H9 (cell line): ENCODE data around the gene TMEM150B. TPM values are rescaled to one million over a fixed set of nuclear protein-coding genes. Genes with fewer than 3 reads are reported as not detected.

Experiments used
- DNase-seq: peaks from one replicate; pipeline ENCODE4 v3.0.0-alpha.2; 2017
- H2AFZ ChIP-seq: one replicate; pipeline ENCODE4 v1.6.1; 2013; ENCODE audit warnings: mild to moderate bottlenecking, low read length, control low read depth, moderate library complexity
- H2AK5ac ChIP-seq: 2 replicates; pipeline ENCODE4 v1.6.1; 2013; ENCODE audit warnings: low read length, control low read depth, mixed read lengths; ENCODE audit not compliant: insufficient read length
- H2BK120ac ChIP-seq: one replicate; pipeline ENCODE4 v1.6.1; 2013; ENCODE audit warnings: low read depth, mild to moderate bottlenecking, low read length, control low read depth, inconsistent platforms; ENCODE audit not compliant: poor library complexity, severe bottlenecking
- H2BK12ac ChIP-seq: 2 replicates; pipeline ENCODE4 v1.6.1; 2013; ENCODE audit warnings: low read length, control low read depth, mixed read lengths, low read depth; ENCODE audit not compliant: insufficient read length
- H2BK15ac ChIP-seq: 2 replicates; pipeline ENCODE4 v1.6.1; 2013; ENCODE audit warnings: low read depth, low read length, control low read depth
- H2BK20ac ChIP-seq: one replicate; pipeline ENCODE4 v1.6.1; 2013; ENCODE audit warnings: low read depth, mild to moderate bottlenecking, low read length, control low read depth, inconsistent platforms; ENCODE audit not compliant: poor library complexity, severe bottlenecking
- H2BK5ac ChIP-seq: 2 replicates; pipeline ENCODE4 v1.6.1; 2013; ENCODE audit warnings: low read length, control low read depth, mixed read lengths; ENCODE audit not compliant: insufficient read length
- H3K14ac ChIP-seq: 2 replicates; pipeline ENCODE4 v1.6.1; 2013; ENCODE audit warnings: low read length, control low read depth; ENCODE audit not compliant: insufficient read depth
- H3K18ac ChIP-seq: 2 replicates; pipeline ENCODE4 v1.6.1; 2013; ENCODE audit warnings: low read depth, mild to moderate bottlenecking, mixed read lengths, low read length, control low read depth; ENCODE audit not compliant: insufficient read length
- H3K23ac ChIP-seq: 2 replicates; pipeline ENCODE4 v1.6.1; 2013; ENCODE audit warnings: low read length, control low read depth, mixed read lengths, low read depth; ENCODE audit not compliant: insufficient read length
- H3K23me2 ChIP-seq: 2 replicates; pipeline ENCODE4 v1.6.1; 2013; ENCODE audit warnings: low read depth, mild to moderate bottlenecking, mixed read lengths, low read length, control low read depth; ENCODE audit not compliant: insufficient read length, poor library complexity, severe bottlenecking
- H3K27ac ChIP-seq: 2 replicates; pipeline ENCODE4 v1.5.1; 2013; ENCODE audit warnings: low read length, control low read depth, mixed read lengths, low read depth; ENCODE audit not compliant: insufficient read length
- H3K27me3 ChIP-seq: 2 replicates; pipeline ENCODE4 v1.6.1; 2013; ENCODE audit warnings: low read length, control low read depth, inconsistent platforms; ENCODE audit not compliant: insufficient read depth
- H3K4ac ChIP-seq: 2 replicates; pipeline ENCODE4 v1.6.1; 2013; ENCODE audit warnings: low read depth, mild to moderate bottlenecking, control low read depth, inconsistent platforms, low read length, moderate library complexity
- H3K4me1 ChIP-seq: 2 replicates; pipeline ENCODE4 v1.6.1; 2013; ENCODE audit warnings: low read length, control low read depth, inconsistent platforms; ENCODE audit not compliant: insufficient read depth
- H3K4me2 ChIP-seq: 2 replicates; pipeline ENCODE4 v1.6.1; 2013; ENCODE audit warnings: low read length, control low read depth, mixed read lengths; ENCODE audit not compliant: insufficient read length, insufficient read depth
- H3K56ac ChIP-seq: 2 replicates; pipeline ENCODE4 v1.6.1; 2013; ENCODE audit warnings: low read depth, mild to moderate bottlenecking, mixed read lengths, low read length, control low read depth; ENCODE audit not compliant: insufficient read length
- H3K79me1 ChIP-seq: 2 replicates; pipeline ENCODE4 v1.6.1; 2013; ENCODE audit warnings: low read depth, mild to moderate bottlenecking, moderate library complexity, low read length, control low read depth, inconsistent platforms; ENCODE audit not compliant: insufficient read depth, poor library complexity, severe bottlenecking
- H3K79me2 ChIP-seq: 2 replicates; pipeline ENCODE4 v1.6.1; 2013; ENCODE audit warnings: low read length, control low read depth, inconsistent platforms; ENCODE audit not compliant: insufficient read depth
- H3K9ac ChIP-seq: 2 replicates; pipeline ENCODE4 v1.6.1; 2013; ENCODE audit warnings: low read length, control low read depth, mixed read lengths; ENCODE audit not compliant: insufficient read length; ENCODE audit errors: extremely low read depth
- H3K9me3 ChIP-seq: one replicate; pipeline ENCODE4 v1.6.1; 2013; ENCODE audit warnings: low read depth, low read length, inconsistent platforms; ENCODE audit not compliant: control insufficient read depth
- H3T11ph ChIP-seq: one replicate; pipeline ENCODE4 v1.6.1; 2013; ENCODE audit warnings: mild to moderate bottlenecking, low read length, control low read depth, inconsistent platforms
- H4K20me1 ChIP-seq: one replicate; pipeline ENCODE4 v1.6.1; 2013; ENCODE audit not compliant: control insufficient read depth, insufficient read length, insufficient read depth
- H4K5ac ChIP-seq: 2 replicates; pipeline ENCODE4 v1.6.1; 2013; ENCODE audit warnings: low read depth, mild to moderate bottlenecking, mixed read lengths, low read length, control low read depth; ENCODE audit not compliant: insufficient read length
- H4K8ac ChIP-seq: replicated peaks from 2 replicates; pipeline ENCODE4 v1.6.1; 2013; ENCODE audit warnings: low read length, control low read depth, mixed read lengths, low read depth; ENCODE audit not compliant: insufficient read length
- H4K91ac ChIP-seq: 2 replicates; pipeline ENCODE4 v1.6.1; 2013; ENCODE audit warnings: low read depth, mild to moderate bottlenecking, moderate library complexity, mixed read lengths, low read length, control low read depth; ENCODE audit not compliant: insufficient read length
- H3K27ac Mint-ChIP-seq, 3 experiments: 2 replicates in 2 of 3; 3 replicates in 1 of 3; pipeline ENCODE4 v1.8.0; 2020 to 2021; ENCODE audit warnings: mixed read lengths in 3 of 3, mild to moderate bottlenecking in 1 of 3, moderate library complexity in 1 of 3
- H3K27me3 Mint-ChIP-seq: 2 replicates; pipeline ENCODE4 v1.8.0; 2021; ENCODE audit warnings: low read depth, mild to moderate bottlenecking, moderate library complexity, mixed read lengths
- H3K36me3 Mint-ChIP-seq, 3 experiments: 2 replicates in 2 of 3; 3 replicates in 1 of 3; pipeline ENCODE4 v1.8.0; 2020 to 2021; ENCODE audit warnings: low read depth in 3 of 3, mixed read lengths in 3 of 3; ENCODE audit not compliant: insufficient read depth in 1 of 3
- H3K4me1 Mint-ChIP-seq, 2 experiments: 2 replicates each; pipeline ENCODE4 v1.8.0; 2020; ENCODE audit warnings: mixed read lengths in 2 of 2
- H3K4me3 Mint-ChIP-seq, 2 experiments: 2 replicates in 1 of 2; 3 replicates in 1 of 2; pipeline ENCODE4 v1.8.0; 2020 to 2021; ENCODE audit warnings: mild to moderate bottlenecking in 2 of 2, mixed read lengths in 2 of 2, moderate library complexity in 1 of 2
- H3K9me3 Mint-ChIP-seq, 2 experiments: 2 replicates in 1 of 2; 3 replicates in 1 of 2; pipeline ENCODE4 v1.8.0; 2020; ENCODE audit warnings: mild to moderate bottlenecking in 2 of 2, mixed read lengths in 2 of 2, moderate library complexity in 1 of 2
- CTCF ChIP-seq: fragments of 200-600 bp; sonication (generic); conservative IDR thresholded peaks from 3 replicates; pipeline ENCODE4 v1.8.0; 2021; ENCODE audit warnings: antibody characterized with exemption, mild to moderate bottlenecking
- WGBS: extraction: QIAGEN DNeasy Blood & Tissue Kit; methylation state at CpG from one replicate; pipeline ENCODE4 v1.1.7; 2013; ENCODE audit warnings: missing lambda C conversion rate, low lambda C conversion rate, mixed read lengths; ENCODE audit not compliant: insufficient read length; ENCODE audit errors: extremely low coverage; 5-methylcytosine and 5-hydroxymethylcytosine counted together
- total RNA-seq: library from RNA; stranded (reverse); gene quantifications from 2 replicates; pipeline ENCODE4 v1.2.1, GENCODE V29; 2021

Gene TMEM150B
- total RNA-seq, 1 experiment from 2014 or later = 0.63 TPM

GRCh38 chr19:55348317-55349034, 23.3 kb upstream of the TMEM150B start:
- Mint-ChIP-seq H3K36me3 (peaks cover 11 to 59% (median 40%) of the 10 kb centered on the region in 3 experiments; a peak in 6 of 7 replicates), H3K27me3 (peaks cover 31% of the 10 kb centered on the region), H3K4me1 (peaks cover 62 to 75% of the 10 kb centered on the region in 2 experiments), H3K9me3 (no peaks in the 10 kb centered on the region; a peak in 1 of 5 replicates), H3K4me3 (peak overlapping the region; percentile 49 to 72), H3K27ac (peak overlapping the region; percentile 94 to 99 (median 96))
- Histone ChIP-seq H2BK12ac (no peak overlapping the region), H3K27me3 (peaks cover 14% of the 10 kb centered on the region; the same call in 1 of the 2 replicates), H3T11ph (no peak overlapping the region), H3K79me2 (no peaks in the 10 kb centered on the region), H2AK5ac (no peak overlapping the region), H3K23ac (no peak overlapping the region), H4K5ac (no peak overlapping the region), H3K9ac (peak overlapping the region; percentile 24), H3K56ac (no peak overlapping the region), H4K8ac (no peak overlapping the region), H3K4ac (no peak overlapping the region), H3K9me3 (no peaks in the 10 kb centered on the region), H3K14ac (peak overlapping the region; percentile 77; the same call in 1 of the 2 replicates), H4K91ac (no peak overlapping the region), H3K4me2 (peak overlapping the region; percentile 35), H3K18ac (peak overlapping the region; percentile 54), H4K20me1 (no peaks in the 10 kb centered on the region), H3K79me1 (no peaks in the 10 kb centered on the region), H2BK120ac (no peak overlapping the region), H2BK5ac (no peak overlapping the region), H3K4me1 (peaks cover 2% of the 10 kb centered on the region; the same call in 1 of the 2 replicates), H2BK20ac (no peak overlapping the region), H2AFZ (no peak overlapping the region), H2BK15ac (no peak overlapping the region), H3K27ac (peak overlapping the region; percentile 59), H3K23me2 (peaks cover 7% of the 10 kb centered on the region)
- DNase-seq = peak; percentile 69
- no CpG with 5 or more reads among the region's 22 CpGs for WGBS
- no peak for TF ChIP-seq CTCF
